H1 (cell line): ENCODE data around the gene PARK7.

ENCODE experiments used
- CBX5 ChIP-seq: fragments of 300-800, 300-1000 bp; sonication (generic); IDR thresholded peaks from 2 replicates; pipeline ENCODE4 v1.7.1; 2016; ENCODE audit warnings: antibody characterized with exemption, low read length, low read depth
- CBX8 ChIP-seq: fragments of 300-800, 300-1000 bp; sonication (generic); IDR thresholded peaks from 2 replicates; pipeline ENCODE4 v1.7.1; 2016; ENCODE audit warnings: low read depth, low read length, borderline replicate concordance
- CHD2 ChIP-seq: IDR thresholded peaks from 2 replicates; pipeline ENCODE4 v1.6.1; 2012; ENCODE audit warnings: low read length, improper control_type of control experiment
- HDAC2 ChIP-seq, 2 experiments: fragments of 300-600 bp in 1 of 2; sonication (generic) in 1 of 2; IDR thresholded peaks; 2 replicates each; pipeline ENCODE4 v1.6.1; 2011 to 2012; ENCODE audit warnings: low read depth in 2 of 2, low read length in 2 of 2, mild to moderate bottlenecking in 2 of 2, moderate library complexity in 2 of 2, borderline replicate concordance in 1 of 2, inconsistent platforms in 1 of 2
- PHF8 ChIP-seq: fragments of 200-600 bp; sonication (generic); conservative IDR thresholded peaks from 2 replicates; pipeline ENCODE4 v1.7.1; 2012; ENCODE audit warnings: low read depth, mild to moderate bottlenecking, inconsistent platforms, low read length, moderate library complexity
- SIN3A ChIP-seq, 2 experiments: IDR thresholded peaks in 1 of 2; conservative IDR thresholded peaks in 1 of 2; 2 replicates each; pipeline ENCODE4 v1.6.1; 2011 to 2012; ENCODE audit warnings: low read length in 2 of 2, improper control_type of control experiment in 1 of 2, low read depth in 1 of 2, mild to moderate bottlenecking in 1 of 2
- SRF ChIP-seq: IDR thresholded peaks from 2 replicates; pipeline ENCODE4 v1.6.1; 2011; ENCODE audit warnings: mild to moderate bottlenecking, low read depth, low read length, moderate library complexity
- TBP ChIP-seq: IDR thresholded peaks from 2 replicates; pipeline ENCODE4 v1.6.1; 2011; ENCODE audit warnings: low read depth, low read length, improper control_type of control experiment
- TF ChIP-seq, protein P1 (sequence below), 3 experiments: IDR thresholded peaks; 1 replicate in 2 of 3; 2 replicates in 1 of 3; pipeline versions ENCODE4 v1.5.1 to v1.6.1; 2011; ENCODE audit warnings: low read length in 3 of 3, mild to moderate bottlenecking in 3 of 3, inconsistent platforms in 2 of 3, low read depth in 1 of 3, moderate library complexity in 1 of 3; ENCODE audit not compliant: insufficient read depth in 1 of 3; ENCODE audit errors: control extremely low read depth in 1 of 3

DNA sequence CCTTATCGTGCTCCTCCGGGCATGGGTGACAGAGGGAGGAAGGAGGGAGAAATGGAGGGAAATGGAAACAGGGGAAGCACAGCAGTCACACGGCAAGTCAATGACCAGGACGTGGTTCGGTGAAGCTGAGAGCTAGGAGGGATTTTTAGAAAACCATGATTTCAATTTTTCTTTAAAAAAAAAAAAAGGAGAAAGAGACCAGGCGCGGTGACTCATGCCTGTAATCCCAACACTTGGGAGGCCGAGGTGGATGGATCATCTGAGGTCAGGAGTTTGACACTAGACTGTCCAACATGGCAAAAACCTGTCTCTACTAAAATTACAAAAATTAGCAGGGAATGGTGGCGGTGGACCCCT is 20.1 kb upstream of the PARK7 start:
- TF ChIP-seq, protein P1, sequence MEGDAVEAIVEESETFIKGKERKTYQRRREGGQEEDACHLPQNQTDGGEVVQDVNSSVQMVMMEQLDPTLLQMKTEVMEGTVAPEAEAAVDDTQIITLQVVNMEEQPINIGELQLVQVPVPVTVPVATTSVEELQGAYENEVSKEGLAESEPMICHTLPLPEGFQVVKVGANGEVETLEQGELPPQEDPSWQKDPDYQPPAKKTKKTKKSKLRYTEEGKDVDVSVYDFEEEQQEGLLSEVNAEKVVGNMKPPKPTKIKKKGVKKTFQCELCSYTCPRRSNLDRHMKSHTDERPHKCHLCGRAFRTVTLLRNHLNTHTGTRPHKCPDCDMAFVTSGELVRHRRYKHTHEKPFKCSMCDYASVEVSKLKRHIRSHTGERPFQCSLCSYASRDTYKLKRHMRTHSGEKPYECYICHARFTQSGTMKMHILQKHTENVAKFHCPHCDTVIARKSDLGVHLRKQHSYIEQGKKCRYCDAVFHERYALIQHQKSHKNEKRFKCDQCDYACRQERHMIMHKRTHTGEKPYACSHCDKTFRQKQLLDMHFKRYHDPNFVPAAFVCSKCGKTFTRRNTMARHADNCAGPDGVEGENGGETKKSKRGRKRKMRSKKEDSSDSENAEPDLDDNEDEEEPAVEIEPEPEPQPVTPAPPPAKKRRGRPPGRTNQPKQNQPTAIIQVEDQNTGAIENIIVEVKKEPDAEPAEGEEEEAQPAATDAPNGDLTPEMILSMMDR (IDR thresholded peaks at IDR 0.05; ENCODE audit: control extremely low read depth in 1 of 3, insufficient read depth in 1 of 3, low read depth in 1 of 3, low read length in 3 of 3) = no peak
- TF ChIP-seq TBP = no peak
- no peak for TF ChIP-seq HDAC2 (IDR thresholded peaks at IDR 0.05; ENCODE audit: borderline replicate concordance in 1 of 2, low read depth in 2 of 2, low read length in 2 of 2)
- no peak for TF ChIP-seq CBX8
- TF ChIP-seq PHF8 = no peak
- TF ChIP-seq CHD2 = no peak
- TF ChIP-seq SRF = no peak
- no peak for TF ChIP-seq SIN3A (conservative IDR thresholded peaks at IDR 0.05 in 1 of 2, IDR thresholded peaks at IDR 0.05 in 1 of 2; ENCODE audit: low read depth in 1 of 2, low read length in 2 of 2)
- TF ChIP-seq CBX5 = no peak
